Measurements from ENCODE around the gene WDR5. TPM values are rescaled to one million over a fixed set of nuclear protein-coding genes. Genes with fewer than 3 reads are reported as not detected.

WDR5 gene
- total and polyA plus RNA-seq, 2 of the 13 experiments (the other 11 are each of a cell fraction or from before 2014, with no cell fraction given): 34.3 TPM

GRCh38 chr9:134204041-134204440 lies 68.2 kb downstream of the WDR5 start:
- Histone ChIP-seq H3K9ac (ENCODE audit: insufficient read depth, low read depth, low read length) (no peak overlapping the region), H3K4me1 (ENCODE audit: insufficient read depth, low read length) (peaks cover 44% of the 10 kb centered on the region), H4K20me1 (ENCODE audit: insufficient read depth, low read length) (no peaks in the 10 kb centered on the region), H3K27me3 (ENCODE audit: control insufficient read depth in 1 of 2, insufficient read depth in 2 of 2, low read length in 2 of 2) (peaks cover 2 to 5% of the 10 kb centered on the region in 2 experiments; a peak in 2 of 5 replicates), H3K79me2 (ENCODE audit: insufficient read depth, low read length) (no peaks in the 10 kb centered on the region), H3K36me3 (replicated peaks in 1 of 2; ENCODE audit: control insufficient read depth in 1 of 2, insufficient read depth in 2 of 2, low read length in 2 of 2) (no peaks in the 10 kb centered on the region), H3K27ac (ENCODE audit: extremely low read length, insufficient read depth, low read length) (no peak overlapping the region), H2AFZ (ENCODE audit: low read length) (no peak overlapping the region), H3K9me3 (ENCODE audit: low read length) (no peaks in the 10 kb centered on the region), H3K4me2 (ENCODE audit: low read depth, low read length) (no peak overlapping the region), H3K4me3 (replicated peaks in 1 of 3; ENCODE audit: insufficient read depth in 1 of 3, low read depth in 2 of 3, low read length in 3 of 3) (no peak overlapping the region)
- intact Hi-C loops (cut with micrococcal nuclease; ENCODE audit: unreplicated experiment) (no loop called here), in situ Hi-C loops (cut with HindIII; ENCODE audit: extremely low pct_ligation_motif_present, low pct_unique_long_range_greater_than_20kb) (no loop called here)
- WGBS (ENCODE audit: low lambda C conversion rate): 9% methylated on average over 1 of the region's 1 CpG
- ChIA-PET POLR2A (no interaction called here), CTCF (ENCODE audit: low intra/inter-chr PET ratio, low total read pairs) (no interaction called here)
- no TSS peak for BruUV-seq (replicated peaks)
- DNase-seq (ENCODE audit: low spot score) (no peak), ATAC-seq (peak; percentile 53; the same call in 2 of the 3 replicates), FAIRE-seq (no peak)
- TF ChIP-seq ZNF513 (CRISPR knock-in tag; conservative IDR thresholded peaks at IDR 0.05) (no peak), ZNF598 (CRISPR knock-in tag; IDR thresholded peaks at IDR 0.05; ENCODE audit: borderline replicate concordance) (no peak), SP4 (CRISPR knock-in tag; IDR thresholded peaks at IDR 0.05) (no peak), NONO (IDR thresholded peaks at IDR 0.05) (no peak), NONO (CRISPR knock-in tag; conservative IDR thresholded peaks at IDR 0.05) (no peak), DRAP1 (CRISPR knock-in tag; IDR thresholded peaks at IDR 0.05) (no peak), BRD4 (CRISPR knock-in tag; IDR thresholded peaks at IDR 0.05) (no peak), ZBTB39 (CRISPR knock-in tag; IDR thresholded peaks at IDR 0.05) (no peak), ZNF326 (CRISPR knock-in tag; IDR thresholded peaks at IDR 0.05; ENCODE audit: borderline replicate concordance) (no peak)
